Breast epithelium (tissue), 4 donors: ENCODE results near the gene SAP30. TPM values are rescaled to one million over a fixed set of nuclear protein-coding genes. Genes with fewer than 3 reads are reported as not detected.

ENCODE experiments used
- DNase-seq, 2 donors: peaks; one replicate each; pipeline ENCODE4 v3.0.0-alpha.2; 2019; ENCODE audit warnings: low spot score in 2 of 2
- H3K27ac ChIP-seq, 2 donors: fragments of 200-600 bp; sonication (generic) in 1 of 2; one replicate each; pipeline ENCODE4 v1.5.1; 2016 to 2019; ENCODE audit warnings: mild to moderate bottlenecking in 1 of 2
- H3K27me3 ChIP-seq, 2 donors: fragments of 200-600 bp; sonication (generic) in 1 of 2; one replicate each; pipeline versions ENCODE4 v1.5.1 to v1.6.0; 2017 to 2019; ENCODE audit warnings: control low read depth in 1 of 2, mild to moderate bottlenecking in 1 of 2
- H3K36me3 ChIP-seq: fragments of 200-600 bp; one replicate; pipeline ENCODE4 v1.5.1; 2019
- H3K4me1 ChIP-seq, 2 donors: fragments of 200-600 bp; sonication (generic); one replicate each; pipeline ENCODE4 v1.5.1; 2016 to 2019; ENCODE audit warnings: control low read depth in 1 of 2
- H3K4me3 ChIP-seq, 3 donors: fragments of 200-600 bp; sonication (generic); 1 replicate in 2 of 3; 2 replicates in 1 of 3; pipeline ENCODE4 v1.5.1; 2016 to 2019; ENCODE audit warnings: mild to moderate bottlenecking in 3 of 3, moderate library complexity in 2 of 3
- H3K9me3 ChIP-seq, 2 donors: fragments of 200-600 bp; sonication (generic) in 1 of 2; one replicate each; pipeline ENCODE4 v1.5.1; 2016 to 2019; ENCODE audit warnings: control low read depth in 1 of 2
- CTCF ChIP-seq, 3 donors: fragments of 450-650 bp; IDR thresholded peaks; one replicate each; pipeline ENCODE4 v1.5.1; 2016 to 2017; ENCODE audit warnings: antibody characterized with exemption in 3 of 3, mild to moderate bottlenecking in 3 of 3, moderate library complexity in 3 of 3
- POLR2A ChIP-seq: fragments of 450-650 bp; IDR thresholded peaks from one replicate; pipeline ENCODE4 v1.6.1; 2016; ENCODE audit warnings: antibody characterized with exemption, mild to moderate bottlenecking, moderate library complexity
- POLR2AphosphoS5 ChIP-seq, 3 donors: sonication (generic); formaldehyde crosslinking; IDR thresholded peaks; one replicate each; pipeline ENCODE4 v1.6.1; 2017; ENCODE audit warnings: antibody characterized with exemption in 3 of 3
- intact Hi-C: fragments of 100-400 bp; cut with DNase I; formaldehyde crosslinking; loops from one replicate; pipeline ENCODE4 v1.15.1; 2023; ENCODE audit warnings: low total_unique reads
- total RNA-seq, 3 donors: library from RNA; depleted of rRNA; stranded (reverse); fragments of >200 nt; gene quantifications; one replicate each; pipeline ENCODE4 v1.1.0, GENCODE V29; 2016

Gene SAP30
- total RNA-seq, 3 donors from 2014 or later = 29.8 to 50.1 (median 41.7) TPM

- no peak for TF ChIP-seq POLR2A
- DNase-seq = no peak
- Histone ChIP-seq H3K4me3 (peak overlapping the region in 2 of 3 donors; percentile 80 to 97), H3K4me1 (peaks cover 0 to 4% of the 10 kb centered on the region in 2 donors), H3K27me3 (no peaks in the 10 kb centered on the region), H3K36me3 (no peaks in the 10 kb centered on the region), H3K9me3 (no peaks in the 10 kb centered on the region), H3K27ac (no peak overlapping the region)
- intact Hi-C loops = no loop called here
These were observed 38.7 kb upstream of the SAP30 start for GRCh38 chr4:173332021-173332487.

- intact Hi-C loops = no loop called here
- TF ChIP-seq POLR2A (no peak), CTCF (IDR thresholded peaks at IDR 0.05) (no peak)
- H3K4me1 ChIP-seq = peaks cover 0 to 4% of the 10 kb centered on the region in 2 donors
- H3K4me3 ChIP-seq = peak overlapping the region; percentile 80 to 97 (median 83)
- no peaks in the 10 kb centered on the region for H3K9me3 ChIP-seq
- H3K36me3 ChIP-seq = no peaks in the 10 kb centered on the region
- H3K27ac ChIP-seq = peak overlapping the region; percentile 99 to 100
- no peak for DNase-seq
- H3K27me3 ChIP-seq = no peaks in the 10 kb centered on the region
These were observed 37.6 kb upstream of the SAP30 start for GRCh38 chr4:173332963-173333657.

- DNase-seq = peak; percentile 29 to 63
- intact Hi-C loops = no loop called here
- H3K4me3 ChIP-seq = peak overlapping the region; percentile 80 to 97 (median 83)
- H3K9me3 ChIP-seq = no peaks in the 10 kb centered on the region
- H3K36me3 ChIP-seq = no peaks in the 10 kb centered on the region
- TF ChIP-seq POLR2AphosphoS5 (IDR thresholded peaks at IDR 0.05) (no peak), POLR2A (no peak), CTCF (IDR thresholded peaks at IDR 0.05) (no peak)
- no peaks in the 10 kb centered on the region for H3K27me3 ChIP-seq
- peaks cover 0 to 4% of the 10 kb centered on the region in 2 donors for H3K4me1 ChIP-seq
- peak overlapping the region; percentile 99 to 100 for H3K27ac ChIP-seq
These were observed 37.1 kb upstream of the SAP30 start for GRCh38 chr4:173333658-173334084.

GRCh38 chr4:173334085-173334890, 36.5 kb upstream of the SAP30 start, which contains the start of gene HMGB2:
TSS of gene HMGB2 (minus strand) at chr4:173334358. CDS start at chr4:173333649, 709 bp downstream.
- intact Hi-C loops = no loop called here
- no peak for TF ChIP-seq CTCF (IDR thresholded peaks at IDR 0.05)
- peak; percentile 97 to 99 (median 98) for TF ChIP-seq POLR2AphosphoS5 (IDR thresholded peaks at IDR 0.05)
- TF ChIP-seq POLR2A = peak; percentile 100

GRCh38 chr4:173334891-173335752, 35.6 kb upstream of the SAP30 start:
- DNase-seq = peak; percentile 26 to 54
- Histone ChIP-seq H3K36me3 (no peaks in the 10 kb centered on the region), H3K27ac (peak overlapping the region; percentile 43 to 99), H3K4me1 (peaks cover 0 to 4% of the 10 kb centered on the region in 2 donors), H3K9me3 (no peaks in the 10 kb centered on the region), H3K27me3 (no peaks in the 10 kb centered on the region), H3K4me3 (peak overlapping the region; percentile 80 to 97 (median 83))
- intact Hi-C loops = no loop called here
- peak in 1 of 3 donors; percentile 16 for TF ChIP-seq POLR2AphosphoS5 (IDR thresholded peaks at IDR 0.05)
- no peak for TF ChIP-seq CTCF (IDR thresholded peaks at IDR 0.05)

More at GRCh38 chr4:173334085-173334890, 36.5 kb upstream of the SAP30 start, which contains the start of gene HMGB2:
- no peaks in the 10 kb centered on the region for H3K9me3 ChIP-seq
- peaks cover 0 to 4% of the 10 kb centered on the region in 2 donors for H3K4me1 ChIP-seq
- H3K36me3 ChIP-seq = no peaks in the 10 kb centered on the region
- H3K27ac ChIP-seq = peak within 1 kb of the TSS; percentile 99 to 100
- peak within 1 kb of the TSS; percentile 80 to 97 (median 83) for H3K4me3 ChIP-seq
- no peaks in the 10 kb centered on the region for H3K27me3 ChIP-seq
- DNase-seq = peak; percentile 100
